SK-N-SH (cell line): Measurements from ENCODE around the gene SPATA33. TPM values are rescaled to one million over a fixed set of nuclear protein-coding genes. Genes with fewer than 3 reads are reported as not detected.

Experiments
- CTCF ChIA-PET: fragments of 300-600, 350-600 bp; formaldehyde crosslinking; extraction: SDS; loops from one replicate; lab custom pipeline; 2021; lab: Yijun Ruan, JAX
- POLR2A ChIA-PET: fragments of 350-600 bp; sonication (Branson Sonifier 250); formaldehyde crosslinking; extraction: SDS; loops from one replicate; lab custom pipeline; 2020; ENCODE audit warnings: antibody characterized with exemption, inconsistent platforms; lab: Yijun Ruan, JAX
- DNase-seq: peaks from one replicate; pipeline ENCODE4 v3.0.0; 2012
- H2AFZ ChIP-seq: fragments of 200-600 bp; sonication (generic); 2 replicates; pipeline ENCODE4 v1.8.1; 2016; ENCODE audit warnings: antibody characterized with exemption, mild to moderate bottlenecking, low read depth
- H3F3A ChIP-seq: fragments of 200-600 bp; sonication (generic); replicated peaks from 2 replicates; pipeline ENCODE3; 2016; ENCODE audit warnings: antibody characterized with exemption, mild to moderate bottlenecking; ENCODE audit not compliant: insufficient read depth
- H3K27ac ChIP-seq, 2 experiments: fragments of 200-500 bp in 1 of 2; fragments of 200-600 bp in 1 of 2; sonication (Bioruptor generic) in 1 of 2; sonication (generic), shearing (Covaris generic) in 1 of 2; 2 replicates each; pipeline versions ENCODE4 v1.5.1 to v1.6.1; 2014 to 2016; ENCODE audit warnings: low read depth in 2 of 2, inconsistent platforms in 1 of 2, low read length in 1 of 2, mild to moderate bottlenecking in 1 of 2, mixed read lengths in 1 of 2
- H3K27me3 ChIP-seq: fragments of 200-600 bp; sonication (generic), shearing (Covaris generic); 2 replicates; pipeline ENCODE4 v1.6.1; 2016; ENCODE audit warnings: mixed run types; ENCODE audit not compliant: insufficient read depth
- H3K36me3 ChIP-seq, 2 experiments: fragments of 200-500 bp in 1 of 2; fragments of 200-600 bp in 1 of 2; sonication (Bioruptor generic) in 1 of 2; sonication (generic) in 1 of 2; replicated peaks in 1 of 2; 2 replicates each; pipeline versions ENCODE3 to v1.5.1; 2014 to 2016; ENCODE audit warnings: low read length in 1 of 2, mild to moderate bottlenecking in 1 of 2; ENCODE audit not compliant: insufficient read depth in 2 of 2, control insufficient read depth in 1 of 2
- H3K4me1 ChIP-seq, 2 experiments: fragments of 200-500 bp in 1 of 2; fragments of 200-600 bp in 1 of 2; sonication (Bioruptor generic) in 1 of 2; sonication (generic), shearing (Covaris generic) in 1 of 2; 2 replicates each; pipeline versions ENCODE4 v1.5.1 to v1.6.1; 2014 to 2016; ENCODE audit warnings: low read depth in 1 of 2, low read length in 1 of 2, mixed run types in 1 of 2; ENCODE audit not compliant: insufficient read depth in 2 of 2, control insufficient read depth in 1 of 2
- H3K4me2 ChIP-seq: fragments of 200-600 bp; sonication (generic), shearing (Covaris generic); 2 replicates; pipeline ENCODE4 v1.6.1; 2017; ENCODE audit warnings: mixed run types
- H3K4me3 ChIP-seq, 2 experiments: fragments of 200-500 bp in 1 of 2; fragments of 200-600 bp in 1 of 2; sonication (Bioruptor generic) in 1 of 2; sonication (generic), shearing (Covaris generic) in 1 of 2; 2 replicates each; pipeline versions ENCODE4 v1.5.1 to v1.8.1; 2014 to 2016; ENCODE audit warnings: low read depth in 2 of 2, inconsistent platforms in 1 of 2, low read length in 1 of 2, mild to moderate bottlenecking in 1 of 2, mixed read lengths in 1 of 2, moderate library complexity in 1 of 2
- H3K79me2 ChIP-seq: fragments of 200-600 bp; sonication (generic); 2 replicates; pipeline ENCODE4 v1.8.1; 2017; ENCODE audit warnings: mild to moderate bottlenecking; ENCODE audit not compliant: insufficient read depth
- H3K9ac ChIP-seq: fragments of 200-600 bp; sonication (generic); 2 replicates; pipeline ENCODE4 v1.6.1; 2017; ENCODE audit warnings: mixed run types
- H3K9me2 ChIP-seq: fragments of 200-600 bp; sonication (generic); 2 replicates; pipeline ENCODE4 v1.6.1; 2017; ENCODE audit warnings: mixed run types
- H3K9me3 ChIP-seq: fragments of 200-600 bp; sonication (generic); 2 replicates; pipeline ENCODE4 v1.6.1; 2017; ENCODE audit warnings: mixed run types, mild to moderate bottlenecking, moderate library complexity
- H4K20me1 ChIP-seq: fragments of 200-600 bp; sonication (generic); 2 replicates; pipeline ENCODE4 v1.6.1; 2017; ENCODE audit warnings: mild to moderate bottlenecking, mixed run types; ENCODE audit not compliant: insufficient read depth
- CHD2 ChIP-seq: fragments of 150-350 bp; IDR thresholded peaks from 2 replicates; pipeline ENCODE4 v1.6.1; 2018; ENCODE audit warnings: low read length; ENCODE audit not compliant: partially characterized antibody
- ELF1 ChIP-seq: IDR thresholded peaks from 2 replicates; pipeline ENCODE4 v1.4.0; 2012
- EZH2phosphoT487 ChIP-seq: fragments of 200-600 bp; sonication (generic); IDR thresholded peaks from 2 replicates; pipeline ENCODE4 v1.6.1; 2017; ENCODE audit warnings: low read depth, mixed run types, mild to moderate bottlenecking, antibody characterized with exemption, moderate library complexity, borderline replicate concordance
- FOSL2 ChIP-seq: IDR thresholded peaks from 2 replicates; pipeline ENCODE4 v1.4.0; 2012; ENCODE audit warnings: low read depth, mild to moderate bottlenecking, moderate library complexity, borderline replicate concordance
- GABPA ChIP-seq: IDR thresholded peaks from 2 replicates; pipeline ENCODE4 v1.4.0; 2012; ENCODE audit warnings: low read depth, mild to moderate bottlenecking
- JUND ChIP-seq: IDR thresholded peaks from 2 replicates; pipeline ENCODE4 v1.4.0; 2012
- MXI1 ChIP-seq: IDR thresholded peaks from 2 replicates; pipeline ENCODE4 v1.6.1; 2012; ENCODE audit warnings: mild to moderate bottlenecking, low read depth, low read length, improper control_type of control experiment
- NRF1 ChIP-seq: IDR thresholded peaks from 2 replicates; pipeline ENCODE4 v1.6.1; 2012; ENCODE audit warnings: low read depth, mild to moderate bottlenecking, low read length
- POLR2AphosphoS5 ChIP-seq: IDR thresholded peaks from 2 replicates; pipeline ENCODE4 v1.6.1; 2012; ENCODE audit warnings: low read depth, low read length
- SIN3A ChIP-seq: IDR thresholded peaks from 2 replicates; pipeline ENCODE4 v1.6.1; 2012; ENCODE audit warnings: low read depth, mild to moderate bottlenecking, low read length, moderate library complexity, borderline replicate concordance
- TAF1 ChIP-seq: IDR thresholded peaks from 2 replicates; pipeline ENCODE4 v1.6.1; 2012; ENCODE audit warnings: low read depth, mild to moderate bottlenecking, low read length, moderate library complexity, borderline replicate concordance
- TCF12 ChIP-seq: IDR thresholded peaks from 2 replicates; pipeline ENCODE4 v1.4.0; 2012
- TEAD4 ChIP-seq: IDR thresholded peaks from 2 replicates; pipeline ENCODE4 v1.4.0; 2012; ENCODE audit warnings: mild to moderate bottlenecking, borderline replicate concordance; ENCODE audit not compliant: insufficient read depth
- YY1 ChIP-seq: IDR thresholded peaks from 2 replicates; pipeline ENCODE4 v1.4.0; 2012; ENCODE audit warnings: low read depth, mild to moderate bottlenecking
- WGBS: methylation state at CpG from one replicate; pipeline ENCODE4 v1.1.6; 2017; ENCODE audit warnings: low lambda C conversion rate; 5-methylcytosine and 5-hydroxymethylcytosine counted together
- polyA plus RNA-seq, 3 experiments: library from polyadenylated mRNA; depleted of rRNA; stranded (reverse); fragments of >200 nt; gene quantifications; 2 replicates each; pipeline ENCODE4 v1.2.3, GENCODE V29; 2012
- TF ChIP-seq, protein P1 (sequence below): IDR thresholded peaks from 2 replicates; pipeline ENCODE4 v1.4.0; 2012; ENCODE audit warnings: low read depth, borderline replicate concordance
- TF ChIP-seq, protein P2 (sequence below): fragments of 150-350 bp; IDR thresholded peaks from 2 replicates; pipeline ENCODE4 v1.6.1; 2017; ENCODE audit warnings: antibody characterized with exemption, low read length, low read depth, borderline replicate concordance
- TF ChIP-seq, protein P3 (sequence below): IDR thresholded peaks from 2 replicates; pipeline ENCODE4 v1.4.0; 2012; ENCODE audit warnings: low read depth

The SPATA33 gene
- 7.2 and 8.5 TPM in 2 replicates for polyA plus RNA-seq (2012; rRNA removed)
- 4.7 and 5.6 TPM in 2 replicates for polyA plus RNA-seq (2012; cell fraction: cytosol; rRNA removed)
- polyA plus RNA-seq (2012; cell fraction: nucleus; rRNA removed) = 25.2 and 26.5 TPM in 2 replicates

DNA sequence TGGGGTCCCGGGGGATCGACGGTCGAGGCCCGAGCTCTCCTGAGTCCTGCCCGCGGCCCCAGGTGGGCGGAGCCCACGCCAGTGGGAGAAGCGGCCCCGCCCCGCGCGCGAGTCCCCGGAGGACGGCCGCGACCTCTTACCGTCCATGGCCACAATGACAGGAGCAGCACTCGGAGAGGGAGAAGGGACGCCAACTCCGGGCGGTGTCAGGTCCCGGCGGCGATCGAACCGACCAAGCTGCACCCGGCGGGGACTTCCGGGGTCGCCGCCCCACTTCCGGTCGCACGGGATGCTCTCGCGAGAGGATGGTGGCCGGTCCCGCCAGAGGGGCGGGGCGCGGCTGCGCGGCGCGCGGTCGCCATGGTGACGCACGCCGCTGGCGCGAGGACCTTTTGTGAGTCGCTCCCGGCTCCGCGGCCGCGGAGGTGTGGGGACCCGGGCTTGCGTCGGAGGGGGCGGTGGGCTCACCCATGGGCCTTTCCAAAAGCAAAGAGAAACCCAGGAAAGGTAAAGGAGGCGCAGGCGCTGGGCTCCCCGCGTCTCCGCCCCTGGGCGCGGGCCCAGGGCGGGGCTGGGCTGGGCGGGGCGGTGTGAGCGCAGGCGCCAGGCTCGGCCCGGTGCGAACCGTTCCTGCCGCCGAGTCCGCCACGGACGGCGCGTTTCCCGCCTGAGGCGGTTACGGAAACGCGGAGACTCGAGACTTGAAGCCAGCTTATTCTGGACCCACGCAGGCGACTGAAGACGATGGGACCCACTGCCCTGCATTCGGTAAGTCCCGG, at the start of gene SPATA33, which contains the start of gene CHMP1A:
Gene SPATA33 (plus strand): TSS at position 395 of the 779 bp plus-strand sequence. CDS start 76 bp downstream, at position 471.
Gene CHMP1A (minus strand): TSS at position 267 of the 779 bp plus-strand sequence. CDS start 120 bp downstream, at position 147.
- peak within 1 kb of the TSS; percentile 83 to 89 for H3K4me3 ChIP-seq
- H3K9ac ChIP-seq = peak within 1 kb of the TSS; percentile 83
- H3K4me1 ChIP-seq = peaks cover 0 to 14% of the 10 kb centered on the region in 2 experiments; a peak in 1 of 4 replicates
- no peaks in the 10 kb centered on the region for H3K27me3 ChIP-seq
- H3K79me2 ChIP-seq = peaks cover 79% of the 10 kb centered on the region
- no peaks in the 10 kb centered on the region for H3K9me3 ChIP-seq
- peaks cover 17 to 18% of the 10 kb centered on the region in 2 experiments for H3K36me3 ChIP-seq
- H3F3A ChIP-seq = no peaks in the 10 kb centered on the region
- POLR2A ChIA-PET = interaction anchor here (0.8 to 1.2 kb wide), 5 partner anchors 10 to 39 kb away, joined by 3 to 4 read pairs (median 3); partner anchors contain the start of gene CDK10
- peak; percentile 99 for DNase-seq
- H3K4me2 ChIP-seq = peak within 1 kb of the TSS; percentile 87
- CTCF ChIA-PET = interaction anchor here (0.6 to 2.9 kb wide), 6 partner anchors 10 to 44 kb away, joined by 3 to 8 read pairs (median 4); partner anchors contain the start of gene SPATA2L
- TF ChIP-seq GABPA (peak; percentile 91), JUND (no peak), SIN3A (peak; percentile 95), EZH2phosphoT487 (no peak), ELF1 (peak; percentile 94), NRF1 (peak; percentile 56), FOSL2 (0 out of 2 replicates have a peak, but pooled peaks have one; percentile 6), TCF12 (no peak), CHD2 (peak; percentile 99), YY1 (no peak), TEAD4 (no peak), MXI1 (peak; percentile 77), TAF1 (peak; percentile 60), POLR2AphosphoS5 (peak; percentile 44)
- TF ChIP-seq, protein P1, sequence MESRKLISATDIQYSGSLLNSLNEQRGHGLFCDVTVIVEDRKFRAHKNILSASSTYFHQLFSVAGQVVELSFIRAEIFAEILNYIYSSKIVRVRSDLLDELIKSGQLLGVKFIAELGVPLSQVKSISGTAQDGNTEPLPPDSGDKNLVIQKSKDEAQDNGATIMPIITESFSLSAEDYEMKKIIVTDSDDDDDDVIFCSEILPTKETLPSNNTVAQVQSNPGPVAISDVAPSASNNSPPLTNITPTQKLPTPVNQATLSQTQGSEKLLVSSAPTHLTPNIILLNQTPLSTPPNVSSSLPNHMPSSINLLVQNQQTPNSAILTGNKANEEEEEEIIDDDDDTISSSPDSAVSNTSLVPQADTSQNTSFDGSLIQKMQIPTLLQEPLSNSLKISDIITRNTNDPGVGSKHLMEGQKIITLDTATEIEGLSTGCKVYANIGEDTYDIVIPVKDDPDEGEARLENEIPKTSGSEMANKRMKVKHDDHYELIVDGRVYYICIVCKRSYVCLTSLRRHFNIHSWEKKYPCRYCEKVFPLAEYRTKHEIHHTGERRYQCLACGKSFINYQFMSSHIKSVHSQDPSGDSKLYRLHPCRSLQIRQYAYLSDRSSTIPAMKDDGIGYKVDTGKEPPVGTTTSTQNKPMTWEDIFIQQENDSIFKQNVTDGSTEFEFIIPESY = peak; percentile 98
- TF ChIP-seq, protein P2, sequence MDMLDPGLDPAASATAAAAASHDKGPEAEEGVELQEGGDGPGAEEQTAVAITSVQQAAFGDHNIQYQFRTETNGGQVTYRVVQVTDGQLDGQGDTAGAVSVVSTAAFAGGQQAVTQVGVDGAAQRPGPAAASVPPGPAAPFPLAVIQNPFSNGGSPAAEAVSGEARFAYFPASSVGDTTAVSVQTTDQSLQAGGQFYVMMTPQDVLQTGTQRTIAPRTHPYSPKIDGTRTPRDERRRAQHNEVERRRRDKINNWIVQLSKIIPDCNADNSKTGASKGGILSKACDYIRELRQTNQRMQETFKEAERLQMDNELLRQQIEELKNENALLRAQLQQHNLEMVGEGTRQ = no peak
- TF ChIP-seq, protein P3, sequence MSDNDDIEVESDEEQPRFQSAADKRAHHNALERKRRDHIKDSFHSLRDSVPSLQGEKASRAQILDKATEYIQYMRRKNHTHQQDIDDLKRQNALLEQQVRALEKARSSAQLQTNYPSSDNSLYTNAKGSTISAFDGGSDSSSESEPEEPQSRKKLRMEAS = peak; percentile 63
- 3% methylated on average over 33 of the region's 99 CpGs for WGBS
- H2AFZ ChIP-seq = peak within 1 kb of the TSS; percentile 80; the same call in 1 of the 2 replicates
- peaks cover 12% of the 10 kb centered on the region; the same call in 1 of the 2 replicates for H4K20me1 ChIP-seq
- H3K9me2 ChIP-seq = no peaks in the 10 kb centered on the region
- peak within 1 kb of the TSS; percentile 60 to 75 for H3K27ac ChIP-seq
